ENCODE measurements around the gene MAML3.

Gene MAML3

DNA sequence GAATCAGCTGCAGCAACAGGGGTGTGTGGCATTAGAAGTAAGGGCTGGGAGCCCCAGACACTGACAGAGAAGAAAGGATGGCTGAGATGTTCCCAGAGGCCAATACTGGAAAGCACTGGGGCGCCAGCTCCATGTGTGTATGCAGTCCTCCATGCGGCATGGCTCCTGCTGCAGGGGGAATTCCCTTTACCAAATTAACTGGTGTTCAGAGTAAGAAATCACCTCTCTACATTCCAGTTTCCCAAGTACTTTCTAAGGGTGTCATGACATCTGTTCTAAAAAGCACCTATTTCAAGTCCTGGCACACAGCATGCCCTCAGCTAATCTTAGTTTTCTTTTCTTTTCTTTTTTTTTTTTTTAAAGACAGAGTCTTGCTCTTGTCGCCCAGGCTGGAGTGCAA lies 98.0 kb downstream of the MAML3 start:
- ChIA-PET POLR2A (interaction anchor here (1.0 kb wide), 1 partner anchor 15 kb away, joined by 3 read pairs; no protein-coding TSS in a partner anchor), CTCF (interaction anchor here (0.7 to 3.5 kb wide), 5 partner anchors 14 to 197 kb away, joined by 3 to 31 read pairs (median 4); no protein-coding TSS in a partner anchor)
- Histone ChIP-seq H3K4me3 (ENCODE audit: control insufficient read depth in 1 of 7, extremely low read depth in 1 of 7, insufficient read depth in 4 of 7, low read depth in 2 of 7, low read length in 6 of 7) (no peak overlapping the region), H3K27ac (ENCODE audit: insufficient read depth in 1 of 2, low read depth in 1 of 2, low read length in 2 of 2, poor library complexity in 1 of 2, severe bottlenecking in 2 of 2) (no peak overlapping the region), H3K36me3 (ENCODE audit: control insufficient read depth in 4 of 4, insufficient read depth in 4 of 4, low read length in 3 of 4) (no peaks in the 10 kb centered on the region), H3K9me3 (ENCODE audit: control extremely low read depth in 1 of 5, control insufficient read depth in 4 of 5, insufficient read depth in 2 of 5, low read depth in 1 of 5, low read length in 4 of 5) (no peaks in the 10 kb centered on the region), H3K27me3 (replicated peaks in 2 of 5; ENCODE audit: control insufficient read depth in 4 of 5, insufficient read depth in 5 of 5, low read length in 4 of 5) (no peaks in the 10 kb centered on the region), H3K4me1 (ENCODE audit: control extremely low read depth in 1 of 4, control insufficient read depth in 4 of 4, insufficient read depth in 4 of 4, low read length in 3 of 4) (peaks cover 29 to 81% (median 58%) of the 10 kb centered on the region in 4 experiments)
- no peak for DNase-seq
- 88% methylated on average over 3 of the region's 3 CpGs for WGBS (ENCODE audit: insufficient coverage)

GRCh38 chr4:140054861-140055260 lies 99.1 kb downstream of the MAML3 start:
- ChIA-PET CTCF (interaction anchor here (1.2 to 3.5 kb wide), 3 partner anchors 15 to 93 kb away, joined by 3 to 31 read pairs (median 10); no protein-coding TSS in a partner anchor), POLR2A (interaction anchor here (0.9 to 1.2 kb wide), 2 partner anchors 16 to 95 kb away, joined by 3 to 6 read pairs; no protein-coding TSS in a partner anchor)
- Histone ChIP-seq H3K27ac (ENCODE audit: insufficient read depth in 1 of 2, low read depth in 1 of 2, low read length in 2 of 2, poor library complexity in 1 of 2, severe bottlenecking in 2 of 2) (peak overlapping the region; percentile 66 to 84), H3K4me3 (ENCODE audit: control insufficient read depth in 1 of 7, extremely low read depth in 1 of 7, insufficient read depth in 4 of 7, low read depth in 2 of 7, low read length in 6 of 7) (peak overlapping the region in 1 of 7 experiments; percentile 64), H3K9me3 (ENCODE audit: control extremely low read depth in 1 of 5, control insufficient read depth in 4 of 5, insufficient read depth in 2 of 5, low read depth in 1 of 5, low read length in 4 of 5) (no peaks in the 10 kb centered on the region), H3K36me3 (ENCODE audit: control insufficient read depth in 4 of 4, insufficient read depth in 4 of 4, low read length in 3 of 4) (no peaks in the 10 kb centered on the region), H3K27me3 (replicated peaks in 2 of 5; ENCODE audit: control insufficient read depth in 4 of 5, insufficient read depth in 5 of 5, low read length in 4 of 5) (no peaks in the 10 kb centered on the region), H3K4me1 (ENCODE audit: control extremely low read depth in 1 of 4, control insufficient read depth in 4 of 4, insufficient read depth in 4 of 4, low read length in 3 of 4) (peaks cover 31 to 89% (median 65%) of the 10 kb centered on the region in 4 experiments)
- no CpG with 5 or more reads among the region's 1 CpG for WGBS (ENCODE audit: insufficient coverage)
- no peak for DNase-seq

GRCh38 chr4:140053185-140053584 lies 100.8 kb downstream of the MAML3 start:
- Histone ChIP-seq H3K9me3 (ENCODE audit: control extremely low read depth in 1 of 5, control insufficient read depth in 4 of 5, insufficient read depth in 2 of 5, low read depth in 1 of 5, low read length in 4 of 5) (no peaks in the 10 kb centered on the region), H3K4me1 (ENCODE audit: control extremely low read depth in 1 of 4, control insufficient read depth in 4 of 4, insufficient read depth in 4 of 4, low read length in 3 of 4) (peaks cover 37 to 95% (median 78%) of the 10 kb centered on the region in 4 experiments), H3K27me3 (replicated peaks in 2 of 5; ENCODE audit: control insufficient read depth in 4 of 5, insufficient read depth in 5 of 5, low read length in 4 of 5) (no peaks in the 10 kb centered on the region), H3K4me3 (ENCODE audit: control insufficient read depth in 1 of 7, extremely low read depth in 1 of 7, insufficient read depth in 4 of 7, low read depth in 2 of 7, low read length in 6 of 7) (peak overlapping the region in 1 of 7 experiments; percentile 4), H3K36me3 (ENCODE audit: control insufficient read depth in 4 of 4, insufficient read depth in 4 of 4, low read length in 3 of 4) (no peaks in the 10 kb centered on the region), H3K27ac (ENCODE audit: insufficient read depth in 1 of 2, low read depth in 1 of 2, low read length in 2 of 2, poor library complexity in 1 of 2, severe bottlenecking in 2 of 2) (no peak overlapping the region)
- DNase-seq: no peak
- 93% methylated on average over 3 of the region's 4 CpGs for WGBS (ENCODE audit: insufficient coverage)
- POLR2A ChIA-PET: interaction anchor here (1.2 to 4.7 kb wide), 3 partner anchors 18 to 98 kb away, joined by 3 to 31 read pairs (median 4); no protein-coding TSS in a partner anchor
- CTCF ChIA-PET: interaction anchor here (1.7 to 4.7 kb wide), 8 partner anchors 15 to 201 kb away, joined by 3 to 33 read pairs (median 9); partner anchors contain the start of gene MAML3

GRCh38 chr4:140052050-140052449 lies 101.9 kb downstream of the MAML3 start:
- Histone ChIP-seq H3K4me1 (ENCODE audit: control extremely low read depth in 1 of 4, control insufficient read depth in 4 of 4, insufficient read depth in 4 of 4, low read length in 3 of 4) (peaks cover 37 to 95% (median 80%) of the 10 kb centered on the region in 4 experiments), H3K27me3 (replicated peaks in 2 of 5; ENCODE audit: control insufficient read depth in 4 of 5, insufficient read depth in 5 of 5, low read length in 4 of 5) (no peaks in the 10 kb centered on the region), H3K9me3 (ENCODE audit: control extremely low read depth in 1 of 5, control insufficient read depth in 4 of 5, insufficient read depth in 2 of 5, low read depth in 1 of 5, low read length in 4 of 5) (no peaks in the 10 kb centered on the region), H3K4me3 (ENCODE audit: control insufficient read depth in 1 of 7, extremely low read depth in 1 of 7, insufficient read depth in 4 of 7, low read depth in 2 of 7, low read length in 6 of 7) (no peak overlapping the region), H3K36me3 (ENCODE audit: control insufficient read depth in 4 of 4, insufficient read depth in 4 of 4, low read length in 3 of 4) (no peaks in the 10 kb centered on the region), H3K27ac (ENCODE audit: insufficient read depth in 1 of 2, low read depth in 1 of 2, low read length in 2 of 2, poor library complexity in 1 of 2, severe bottlenecking in 2 of 2) (no peak overlapping the region)
- POLR2A ChIA-PET: interaction anchor here (0.6 to 4.7 kb wide), 4 partner anchors 20 to 200 kb away, joined by 3 to 31 read pairs (median 4); no protein-coding TSS in a partner anchor
- CTCF ChIA-PET: interaction anchor here (0.9 to 4.7 kb wide), 17 partner anchors 16 to 202 kb away, joined by 3 to 36 read pairs (median 6); partner anchors contain the start of gene MAML3
- peak; percentile 52 to 62 (median 53) for DNase-seq
- WGBS (ENCODE audit: insufficient coverage): 20% methylated on average over 2 of the region's 3 CpGs

- no peaks in the 10 kb centered on the region for H3K27me3 ChIP-seq (replicated peaks in 2 of 5; ENCODE audit: control insufficient read depth in 4 of 5, insufficient read depth in 5 of 5, low read length in 4 of 5)
Measured at GRCh38 chr4:140049849-140050637, 103.9 kb downstream of the MAML3 start.

GRCh38 chr4:140049024-140049848 lies 104.7 kb downstream of the MAML3 start:
- Histone ChIP-seq H3K9me3 (ENCODE audit: control extremely low read depth in 1 of 5, control insufficient read depth in 4 of 5, insufficient read depth in 2 of 5, low read depth in 1 of 5, low read length in 4 of 5) (no peaks in the 10 kb centered on the region), H3K4me3 (ENCODE audit: control insufficient read depth in 1 of 7, extremely low read depth in 1 of 7, insufficient read depth in 4 of 7, low read depth in 2 of 7, low read length in 6 of 7) (peak overlapping the region; percentile 13 to 84 (median 67)), H3K36me3 (ENCODE audit: control insufficient read depth in 4 of 4, insufficient read depth in 4 of 4, low read length in 3 of 4) (no peaks in the 10 kb centered on the region), H3K27ac (ENCODE audit: insufficient read depth in 1 of 2, low read depth in 1 of 2, low read length in 2 of 2, poor library complexity in 1 of 2, severe bottlenecking in 2 of 2) (peak overlapping the region; percentile 91), H3K4me1 (ENCODE audit: control extremely low read depth in 1 of 4, control insufficient read depth in 4 of 4, insufficient read depth in 4 of 4, low read length in 3 of 4) (peaks cover 35 to 90% (median 83%) of the 10 kb centered on the region in 4 experiments), H3K27me3 (replicated peaks in 2 of 5; ENCODE audit: control insufficient read depth in 4 of 5, insufficient read depth in 5 of 5, low read length in 4 of 5) (no peaks in the 10 kb centered on the region)
- POLR2A ChIA-PET: interaction anchor here (0.5 to 4.7 kb wide), 9 partner anchors 9 to 304 kb away, joined by 3 to 31 read pairs (median 4); partner anchors contain the start of gene MAML3
- CTCF ChIA-PET: interaction anchor here (0.6 to 4.7 kb wide), 19 partner anchors 12 to 317 kb away, joined by 3 to 36 read pairs (median 3); partner anchors contain the start of gene MAML3
- DNase-seq: peak; percentile 87 to 98 (median 96)
- WGBS (ENCODE audit: insufficient coverage): 0% methylated on average over 8 of the region's 13 CpGs

More at GRCh38 chr4:140049849-140050637, 103.9 kb downstream of the MAML3 start:
- Histone ChIP-seq H3K9me3 (ENCODE audit: control extremely low read depth in 1 of 5, control insufficient read depth in 4 of 5, insufficient read depth in 2 of 5, low read depth in 1 of 5, low read length in 4 of 5) (no peaks in the 10 kb centered on the region), H3K4me1 (ENCODE audit: control extremely low read depth in 1 of 4, control insufficient read depth in 4 of 4, insufficient read depth in 4 of 4, low read length in 3 of 4) (peaks cover 39 to 94% (median 84%) of the 10 kb centered on the region in 4 experiments), H3K27ac (ENCODE audit: insufficient read depth in 1 of 2, low read depth in 1 of 2, low read length in 2 of 2, poor library complexity in 1 of 2, severe bottlenecking in 2 of 2) (peak overlapping the region; percentile 91), H3K36me3 (ENCODE audit: control insufficient read depth in 4 of 4, insufficient read depth in 4 of 4, low read length in 3 of 4) (no peaks in the 10 kb centered on the region), H3K4me3 (ENCODE audit: control insufficient read depth in 1 of 7, extremely low read depth in 1 of 7, insufficient read depth in 4 of 7, low read depth in 2 of 7, low read length in 6 of 7) (peak overlapping the region in 4 of 7 experiments; percentile 63 to 84 (median 73))
- CTCF ChIA-PET: interaction anchor here (0.6 to 4.7 kb wide), 18 partner anchors 12 to 317 kb away, joined by 3 to 36 read pairs (median 4); partner anchors contain the start of gene MAML3
- WGBS (ENCODE audit: insufficient coverage): 86% methylated on average over 6 of the region's 8 CpGs
- POLR2A ChIA-PET: interaction anchor here (0.5 to 4.7 kb wide), 6 partner anchors 17 to 202 kb away, joined by 3 to 31 read pairs (median 4); partner anchors contain the start of gene MAML3
- peak in 1 of 3 donors; percentile 35 for DNase-seq
